ENCODE measurements around the gene LRRC8A. TPM values are rescaled to one million over a fixed set of nuclear protein-coding genes. Genes with fewer than 3 reads are reported as not detected.

Gene LRRC8A
- total RNA-seq (2016; rRNA removed; fragmentation: Illumina TruSeq; extraction: Trizol) (10.0 and 16.1 TPM in 2 replicates), polyA plus RNA-seq (2011; rRNA removed) (40.6 and 44.8 TPM in 2 replicates), polyA minus RNA-seq (2011; rRNA and poly(A)+ RNA removed; ENCODE audit: low replicate concordance) (77.3 and 88.9 TPM in 2 replicates), Bru-seq, nascent RNA (percentile 58 among the genes with signal in this experiment), BruChase-seq, experiment 1, labeled RNA remaining after a 6-hour chase (percentile 74 among the genes with signal in this experiment), BruChase-seq, experiment 2, labeled RNA remaining after a 2-hour chase (percentile 68 among the genes with signal in this experiment)
- total RNA-seq (2016; cell fraction: cytosol; rRNA removed; fragmentation: Illumina TruSeq; extraction: Trizol; ENCODE audit: low read depth): 3.1 and 3.7 TPM in 2 replicates
- total RNA-seq (2016; cell fraction: insoluble cytoplasmic fraction; rRNA removed; fragmentation: Illumina TruSeq; extraction: Trizol): 8.4 and 15.9 TPM in 2 replicates
- total RNA-seq (2016; cell fraction: membrane; rRNA removed; fragmentation: Illumina TruSeq; extraction: Trizol): 12.4 and 13.1 TPM in 2 replicates
- total RNA-seq (2016; cell fraction: nucleus; rRNA removed; fragmentation: Illumina TruSeq; extraction: Trizol): 13.9 and 14.0 TPM in 2 replicates
- polyA plus RNA-seq (2011; cell fraction: cytosol; rRNA removed): 38.4 and 46.2 TPM in 2 replicates
- 29.0 and 30.1 TPM in 2 replicates for polyA plus RNA-seq (2011; cell fraction: nucleus; rRNA removed)
- 15.7 and 19.9 TPM in 2 replicates for polyA plus RNA-seq (2012)
- 2.4 and 2.7 TPM in 2 replicates for polyA plus RNA-seq (2016; cell fraction: cytosol; fragmentation: Illumina TruSeq; extraction: Trizol; ENCODE audit: low read depth)
- 9.1 and 10.7 TPM in 2 replicates for polyA plus RNA-seq (2016; cell fraction: insoluble cytoplasmic fraction; fragmentation: Illumina TruSeq; extraction: Trizol; ENCODE audit: low read depth)
- polyA plus RNA-seq (2016; cell fraction: membrane; fragmentation: Illumina TruSeq; extraction: Trizol; ENCODE audit: low read depth): 9.0 and 9.9 TPM in 2 replicates
- 19.9 and 20.5 TPM in 2 replicates for polyA plus RNA-seq (2016; cell fraction: nucleus; fragmentation: Illumina TruSeq; extraction: Trizol; ENCODE audit: insufficient read depth, low read depth)
- polyA minus RNA-seq (2011; cell fraction: cytosol; rRNA and poly(A)+ RNA removed): 24.8 and 26.8 TPM in 2 replicates
- polyA minus RNA-seq (2011; cell fraction: nucleus; rRNA and poly(A)+ RNA removed): 14.4 TPM in 2 replicates
- long read RNA-seq, experiment 1, full-length matches to known transcripts: 3 of 19 reads
- long read RNA-seq, experiment 1, partial matches to known transcripts: 15 of 19 reads
- long read RNA-seq, experiment 1, other reads (novel, unspliced or antisense): 1 of 19 reads
- long read RNA-seq, experiment 2, full-length matches to known transcripts: 17 of 72 reads
- long read RNA-seq, experiment 2, partial matches to known transcripts: 53 of 72 reads
- long read RNA-seq, experiment 2, other reads (novel, unspliced or antisense): 2 of 72 reads

- Histone ChIP-seq H3K27ac (ENCODE audit: extremely low read length, insufficient read depth, low read length) (peak within 1 kb of the TSS; percentile 93), H2AFZ (ENCODE audit: low read length) (no peak within 1 kb of the TSS), H3K36me3 (replicated peaks in 1 of 2; ENCODE audit: control insufficient read depth in 1 of 2, insufficient read depth in 2 of 2, low read length in 2 of 2) (peaks cover 1 to 23% of the 10 kb centered on the region in 2 experiments; a peak in 4 of 5 replicates), H4K20me1 (ENCODE audit: insufficient read depth, low read length) (0 out of 2 replicates have a peak, but pooled peaks cover 3% of the 10 kb centered on the region), H3K4me1 (ENCODE audit: insufficient read depth, low read length) (peaks cover 57% of the 10 kb centered on the region), H3K4me2 (ENCODE audit: low read depth, low read length) (peak within 1 kb of the TSS; percentile 94), H3K79me2 (ENCODE audit: insufficient read depth, low read length) (peaks cover 77% of the 10 kb centered on the region), H3K4me3 (replicated peaks in 1 of 3; ENCODE audit: insufficient read depth in 1 of 3, low read depth in 2 of 3, low read length in 3 of 3) (peak within 1 kb of the TSS; percentile 88 to 96 (median 94)), H3K9me3 (ENCODE audit: low read length) (no peaks in the 10 kb centered on the region), H3K9ac (ENCODE audit: insufficient read depth, low read depth, low read length) (peak within 1 kb of the TSS; percentile 93), H3K27me3 (ENCODE audit: control insufficient read depth in 1 of 2, insufficient read depth in 2 of 2, low read length in 2 of 2) (no peaks in the 10 kb centered on the region; a peak in 1 of 5 replicates)
- ATAC-seq (peak; percentile 83), FAIRE-seq (peak; percentile 46), DNase-seq (ENCODE audit: low spot score) (peak; percentile 92)
- 6% methylated on average over 8 of the region's 70 CpGs for WGBS (ENCODE audit: low lambda C conversion rate)
- ChIA-PET POLR2A (interaction anchor here (0.8 to 2.9 kb wide), 8 partner anchors 30 to 121 kb away, joined by 3 to 25 read pairs (median 4); partner anchors contain the start of genes ENDOG and PHYHD1), CTCF (ENCODE audit: low intra/inter-chr PET ratio, low total read pairs) (interaction anchor here (0.8 to 1.2 kb wide), 3 partner anchors 18 to 46 kb away, joined by 3 read pairs; no protein-coding TSS in a partner anchor)
- intact Hi-C loops (cut with micrococcal nuclease; ENCODE audit: unreplicated experiment) (loop anchor here (1.0 kb wide), 1 partner anchor 46 kb away; no protein-coding TSS in a partner anchor), in situ Hi-C loops (cut with HindIII; ENCODE audit: extremely low pct_ligation_motif_present, low pct_unique_long_range_greater_than_20kb) (loop anchor here (5.0 kb wide), 1 partner anchor 40 kb away; the partner anchor contains the start of gene PHYHD1)
- BruUV-seq (replicated peaks): TSS peak; percentile 54
- TF ChIP-seq BHLHE40 (IDR thresholded peaks at IDR 0.05; ENCODE audit: low read length) (peak; percentile 20; the same call in 1 of the 2 replicates), HOXA5 (CRISPR knock-in tag; IDR thresholded peaks at IDR 0.05) (no peak), SP1 (IDR thresholded peaks at IDR 0.05) (no peak), SP1 (CRISPR knock-in tag; IDR thresholded peaks at IDR 0.05) (peak; percentile 90), POGZ (CRISPR knock-in tag; IDR thresholded peaks at IDR 0.05) (peak; percentile 34; the same call in 1 of the 2 replicates), PRDM4 (CRISPR knock-in tag; IDR thresholded peaks at IDR 0.05; ENCODE audit: borderline replicate concordance) (no peak), CHD4 (IDR thresholded peaks at IDR 0.05; ENCODE audit: borderline replicate concordance, low read length) (no peak), SMAD9 (CRISPR knock-in tag; IDR thresholded peaks at IDR 0.05) (no peak), HCFC1 (IDR thresholded peaks at IDR 0.05; ENCODE audit: low read depth, low read length) (peak; percentile 72; the same call in 1 of the 2 replicates), RXRB (CRISPR knock-in tag; IDR thresholded peaks at IDR 0.05; ENCODE audit: borderline replicate concordance) (peak; percentile 47; the same call in 1 of the 2 replicates), ZNF572 (CRISPR knock-in tag; IDR thresholded peaks at IDR 0.05) (no peak), CREBL2 (CRISPR knock-in tag; IDR thresholded peaks at IDR 0.05; ENCODE audit: borderline replicate concordance) (0 out of 2 replicates have a peak, but pooled peaks have one; percentile 60), MEF2D (CRISPR knock-in tag; IDR thresholded peaks at IDR 0.05) (peak; percentile 37; the same call in 1 of the 2 replicates)
- TF ChIP-seq, protein P1, sequence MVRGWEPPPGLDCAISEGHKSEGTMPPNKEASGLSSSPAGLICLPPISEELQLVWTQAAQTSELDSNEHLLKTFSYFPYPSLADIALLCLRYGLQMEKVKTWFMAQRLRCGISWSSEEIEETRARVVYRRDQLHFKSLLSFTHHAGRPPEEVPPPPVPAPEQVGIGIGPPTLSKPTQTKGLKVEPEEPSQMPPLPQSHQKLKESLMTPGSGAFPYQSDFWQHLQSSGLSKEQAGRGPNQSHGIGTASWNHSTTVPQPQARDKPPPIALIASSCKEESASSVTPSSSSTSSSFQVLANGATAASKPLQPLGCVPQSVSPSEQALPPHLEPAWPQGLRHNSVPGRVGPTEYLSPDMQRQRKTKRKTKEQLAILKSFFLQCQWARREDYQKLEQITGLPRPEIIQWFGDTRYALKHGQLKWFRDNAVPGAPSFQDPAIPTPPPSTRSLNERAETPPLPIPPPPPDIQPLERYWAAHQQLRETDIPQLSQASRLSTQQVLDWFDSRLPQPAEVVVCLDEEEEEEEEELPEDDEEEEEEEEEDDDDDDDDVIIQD (CRISPR knock-in tag; IDR thresholded peaks at IDR 0.05; ENCODE audit: low read depth): no peak
These were observed at the start of gene LRRC8A, which contains the start of gene KYAT1 for GRCh38 chr9:128881884-128882676. TSS of gene LRRC8A (plus strand) at chr9:128882133. CDS start at chr9:128907165, 25,032 bp downstream. TSS of gene KYAT1 (minus strand) at chr9:128881950. CDS start at chr9:128845405, 36,545 bp downstream.
